Right lobe of liver (tissue), 6 donors: ENCODE measurements around the gene NOCT. TPM values are rescaled to one million over a fixed set of nuclear protein-coding genes. Genes with fewer than 3 reads are reported as not detected.
"Not testable (repeated sequence)": the region's sequence is repeated elsewhere in the genome, so short reads cannot be mapped to it uniquely, and the experiment has no call there.

Source experiments
- ATAC-seq, 4 donors: fragments of 200-7000 bp; cut with Tn5 transposase; one replicate each; pipeline ENCODE4 v1.9.1; 2020; ENCODE audit warnings: mild to moderate bottlenecking in 4 of 4, moderate library complexity in 4 of 4
- DNase-seq, 3 donors: peaks; one replicate each; pipeline ENCODE4 v3.0.0-alpha.2; 2020
- H3K27ac ChIP-seq, 3 donors: fragments of 200-600 bp; one replicate each; pipeline ENCODE4 v1.8.0; 2022
- H3K27me3 ChIP-seq, 2 donors: fragments of 200-600 bp; one replicate each; pipeline ENCODE4 v1.8.0; 2022
- H3K36me3 ChIP-seq, 4 donors: fragments of 200-600 bp; sonication (generic) in 1 of 4; one replicate each; pipeline versions ENCODE4 v1.5.1 to v1.8.0; 2017 to 2022; ENCODE audit warnings: control low read depth in 1 of 4
- H3K4me1 ChIP-seq, 4 donors: fragments of 200-600 bp; sonication (generic) in 1 of 4; one replicate each; pipeline versions ENCODE4 v1.5.1 to v1.8.0; 2017 to 2022; ENCODE audit warnings: control low read depth in 1 of 4
- H3K4me3 ChIP-seq, 3 donors: fragments of 200-600 bp; one replicate each; pipeline ENCODE4 v1.8.0; 2022
- H3K9me3 ChIP-seq, 4 donors: fragments of 200-600 bp; sonication (generic) in 1 of 4; one replicate each; pipeline versions ENCODE4 v1.5.1 to v1.8.0; 2017 to 2022; ENCODE audit warnings: control low read depth in 1 of 4
- CTCF ChIP-seq, 4 donors: fragments of 200-600 bp in 3 of 4; fragments of 450-650 bp in 1 of 4; IDR thresholded peaks; one replicate each; pipeline versions ENCODE4 v1.5.1 to v1.8.0; 2016 to 2022; ENCODE audit warnings: antibody characterized with exemption in 4 of 4, mild to moderate bottlenecking in 2 of 4
- POLR2A ChIP-seq: fragments of 450-650 bp; IDR thresholded peaks from one replicate; pipeline ENCODE4 v1.6.1; 2017; ENCODE audit warnings: antibody characterized with exemption, mild to moderate bottlenecking
- WGBS: methylation state at CpG from one replicate; pipeline ENCODE4 v1.1.6; 2018; ENCODE audit warnings: low coverage, low lambda C conversion rate; ENCODE audit not compliant: insufficient coverage; ENCODE audit errors: missing lambda C conversion rate; 5-methylcytosine and 5-hydroxymethylcytosine counted together
- intact Hi-C, 2 donors: fragments of 100-400 bp; cut with DNase I; formaldehyde crosslinking; loops; one replicate each; pipeline versions ENCODE4 v1.11.2 to v1.14.1; 2022
- total RNA-seq, 6 experiments: library from RNA; depleted of rRNA in 2 of 6; stranded (reverse); fragments of >200 nt in 2 of 6; fragmentation: NEBNext Ultra II Directional in 3 of 6; extraction: Animal tissue kit (Norgen Biotek cat#: 25700) in 3 of 6; gene quantifications; one replicate each; pipeline versions ENCODE4 v1.1.0 to v1.2.4, GENCODE V29; 2016 to 2023
- donor health status: DM: no; HTN: yes; CAD: no.
- donor health status: DM: no; HTN: no; CAD: no.
- donor health status: DM: no; HTN: no; CAD: no.
- donor health status: DM: no; HTN: yes; CAD: no.
- donor health status: DM: no; HTN: yes; CAD: no.

The NOCT gene
- total RNA-seq, 6 experiments from 2014 or later = 3.5 to 20.5 (median 9.7) TPM

DNA sequence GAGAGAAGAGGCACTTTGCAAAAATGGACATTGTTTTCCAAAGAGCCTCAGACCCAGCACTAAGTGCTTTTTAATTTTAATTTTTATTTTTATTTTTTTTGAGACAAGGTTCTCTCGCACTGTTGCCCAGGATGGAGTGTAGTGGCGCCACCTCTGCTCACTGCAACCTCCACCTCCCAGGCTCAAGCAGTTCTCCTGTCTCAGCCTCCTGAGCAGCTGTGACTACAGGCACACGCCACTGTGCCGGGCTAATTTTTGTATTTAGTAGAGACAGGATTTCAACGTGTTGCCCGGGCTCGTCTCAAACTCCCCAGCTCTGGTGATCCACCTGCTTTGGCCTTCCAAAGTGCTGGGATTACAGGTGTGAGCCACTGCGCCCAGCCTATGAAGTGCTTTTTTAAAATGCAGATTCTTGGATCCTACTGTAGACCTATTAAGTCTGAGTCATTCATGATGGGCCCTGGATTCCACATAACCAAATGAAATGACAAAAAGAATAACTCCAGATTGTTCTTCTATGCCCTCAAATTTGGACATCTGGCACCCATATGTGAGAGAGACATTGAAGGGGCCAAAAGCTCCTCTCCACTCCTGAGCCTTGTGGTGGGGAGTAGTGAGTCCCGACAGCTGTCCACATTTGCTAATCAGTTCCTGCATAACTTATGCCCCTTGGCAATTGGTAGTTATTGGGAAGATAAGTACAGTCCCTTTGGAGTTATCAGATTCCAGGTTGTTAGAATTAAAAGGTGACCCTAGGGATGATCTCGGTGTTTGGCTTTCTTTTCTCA, 3.6 kb downstream of the NOCT start:
- Histone ChIP-seq H3K36me3 (no peaks in the 10 kb centered on the region), H3K27ac (no peak overlapping the region), H3K27me3 (no peaks in the 10 kb centered on the region), H3K4me3 (no peak overlapping the region), H3K9me3 (no peaks in the 10 kb centered on the region), H3K4me1 (peaks cover 0 to 28% (median 6%) of the 10 kb centered on the region in 4 donors)
- ATAC-seq = no peak
- no peak for DNase-seq
- intact Hi-C loops = no loop called here
- no peak for TF ChIP-seq POLR2A
- no peak for TF ChIP-seq CTCF (IDR thresholded peaks at IDR 0.05)
- WGBS = 83% methylated on average over 10 of the region's 10 CpGs

GRCh38 chr4:139020384-139020783, 4.8 kb downstream of the NOCT start:
- no peak for ATAC-seq
- H3K27ac ChIP-seq = peak overlapping the region in 2 of 3 donors; percentile 37 to 44
- H3K4me3 ChIP-seq = no peak overlapping the region
- no peaks in the 10 kb centered on the region for H3K36me3 ChIP-seq
- intact Hi-C loops = no loop called here
- H3K9me3 ChIP-seq = no peaks in the 10 kb centered on the region
- TF ChIP-seq CTCF (IDR thresholded peaks at IDR 0.05) (no peak), POLR2A (no peak)
- H3K27me3 ChIP-seq = no peaks in the 10 kb centered on the region
- H3K4me1 ChIP-seq = peaks cover 0 to 22% (median 6%) of the 10 kb centered on the region in 4 donors
- 83% methylated on average over 3 of the region's 4 CpGs for WGBS
- DNase-seq = no peak

DNA sequence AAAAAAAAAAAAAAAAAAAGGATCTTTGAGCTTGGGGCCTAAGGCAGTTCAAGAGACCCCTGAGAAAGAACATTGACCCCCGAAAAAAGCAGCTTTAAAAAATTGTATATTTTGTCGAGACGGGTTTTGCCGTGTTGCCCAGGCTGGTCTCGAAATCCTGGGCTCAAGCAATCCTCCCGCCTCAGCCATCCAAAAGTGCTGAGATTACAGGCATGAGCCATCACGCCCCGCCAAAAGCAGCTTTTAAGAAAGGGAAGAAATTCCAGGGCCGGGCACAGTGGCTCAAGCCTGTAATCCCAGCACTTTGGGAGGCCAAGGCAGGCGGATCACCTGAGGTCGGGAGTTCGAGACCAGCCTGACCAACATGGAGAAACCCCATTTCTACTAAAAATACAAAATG, 5.5 kb downstream of the NOCT start:
- 90% methylated on average over 12 of the region's 12 CpGs for WGBS
- ATAC-seq, H3K36me3 ChIP-seq: not testable (repeated sequence)

DNA sequence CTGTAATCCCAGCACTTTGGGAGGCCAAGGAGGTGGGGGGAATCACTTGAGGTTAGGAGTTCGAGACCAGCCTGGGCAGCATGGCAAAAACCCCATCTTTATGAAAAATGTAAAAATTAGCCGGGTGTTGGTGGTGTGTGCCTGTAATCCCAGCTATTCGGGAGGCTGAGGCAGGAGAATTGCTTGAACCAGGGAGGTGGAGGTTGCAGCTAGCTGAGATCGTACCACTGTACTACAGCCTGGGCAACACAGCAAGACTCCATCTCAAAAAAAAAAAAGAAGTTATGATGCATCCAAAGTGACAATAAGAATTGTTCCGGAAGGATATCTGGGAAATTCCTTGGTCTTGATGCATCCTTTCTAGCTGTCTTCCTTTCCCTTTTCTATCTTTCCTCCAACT, 7.3 kb downstream of the NOCT start:
- no peaks in the 10 kb centered on the region for H3K9me3 ChIP-seq
- ATAC-seq (no peak), DNase-seq (no peak)
- H3K4me1 ChIP-seq = peaks cover 0 to 19% (median 9%) of the 10 kb centered on the region in 4 donors
- WGBS = 92% methylated on average over 4 of the region's 5 CpGs
- intact Hi-C loops = no loop called here
- no peaks in the 10 kb centered on the region for H3K27me3 ChIP-seq
- no peak overlapping the region for H3K4me3 ChIP-seq
- H3K36me3 ChIP-seq = no peaks in the 10 kb centered on the region
- TF ChIP-seq POLR2A (no peak), CTCF (IDR thresholded peaks at IDR 0.05) (no peak)
- H3K27ac ChIP-seq = no peak overlapping the region

More for the DNA sequence above, 5.5 kb downstream of the NOCT start:
- intact Hi-C loops, H3K27me3 ChIP-seq, H3K27ac ChIP-seq, H3K4me3 ChIP-seq, DNase-seq, H3K9me3 ChIP-seq: not testable (repeated sequence)
- H3K4me1 ChIP-seq = peaks cover 0 to 22% (median 6%) of the 10 kb centered on the region in 4 donors

DNA sequence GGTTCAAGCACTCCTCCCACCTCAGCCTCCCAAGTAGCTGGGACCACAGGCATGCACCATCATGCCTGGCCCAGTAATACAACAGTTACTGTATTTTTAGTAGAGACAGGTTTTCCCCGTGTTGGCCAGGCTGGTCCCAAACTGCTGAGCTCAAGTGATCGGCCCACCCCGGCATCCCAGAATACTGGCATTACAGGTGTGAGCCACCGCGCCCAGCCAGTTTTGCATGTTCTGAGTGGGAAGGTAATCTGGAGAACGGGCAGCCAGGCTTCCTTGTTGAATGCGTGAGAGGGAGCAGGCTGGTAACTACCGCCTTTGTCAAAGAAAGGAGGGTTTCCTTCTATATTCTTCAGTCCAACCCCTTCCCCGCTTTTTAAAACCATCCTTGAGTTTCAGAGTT, 9.1 kb downstream of the NOCT start:
- intact Hi-C loops = no loop called here
- 78% methylated on average over 6 of the region's 9 CpGs for WGBS
- Histone ChIP-seq H3K4me3 (no peak overlapping the region), H3K27ac (no peak overlapping the region), H3K4me1 (peaks cover 0 to 30% (median 9%) of the 10 kb centered on the region in 4 donors), H3K9me3 (no peaks in the 10 kb centered on the region), H3K27me3 (no peaks in the 10 kb centered on the region), H3K36me3 (no peaks in the 10 kb centered on the region)
- DNase-seq = no peak
- no peak for ATAC-seq
- TF ChIP-seq CTCF (IDR thresholded peaks at IDR 0.05) = no peak
- TF ChIP-seq POLR2A = no peak
